Heart right ventricle (tissue), 16 donors: ENCODE measurements around the gene KLK14. TPM values are rescaled to one million over a fixed set of nuclear protein-coding genes. Genes with fewer than 3 reads are reported as not detected.

ENCODE experiments used
- ATAC-seq, 8 donors: fragments of 200-7000 bp; cut with Tn5 transposase; one replicate each; pipeline ENCODE4 v1.9.1; 2020; ENCODE audit warnings: mild to moderate bottlenecking in 8 of 8, moderate library complexity in 8 of 8, moderate number of reproducible peaks in 1 of 8
- DNase-seq, 2 donors: peaks; one replicate each; pipeline ENCODE4 v3.0.0-alpha.2; 2020
- H3K27ac ChIP-seq, 10 donors: fragments of 200-600 bp; sonication (generic) in 2 of 10; one replicate each; pipeline versions ENCODE4 v1.5.0 to v1.8.0; 2020 to 2022; ENCODE audit warnings: mild to moderate bottlenecking in 3 of 10
- H3K27me3 ChIP-seq, 7 donors: fragments of 200-600 bp; one replicate each; pipeline ENCODE4 v1.8.0; 2021 to 2022; ENCODE audit warnings: mild to moderate bottlenecking in 2 of 7
- H3K36me3 ChIP-seq, 9 donors: fragments of 200-600 bp; sonication (generic) in 1 of 9; one replicate each; pipeline versions ENCODE4 v1.5.0 to v1.8.0; 2020 to 2022; ENCODE audit warnings: mild to moderate bottlenecking in 2 of 9
- H3K4me1 ChIP-seq, 9 donors: fragments of 200-600 bp; sonication (generic) in 1 of 9; one replicate each; pipeline versions ENCODE4 v1.5.0 to v1.8.0; 2020 to 2022; ENCODE audit warnings: mild to moderate bottlenecking in 4 of 9
- H3K4me3 ChIP-seq, 10 donors: fragments of 200-600 bp; sonication (generic) in 2 of 10; one replicate each; pipeline versions ENCODE4 v1.5.0 to v1.8.0; 2020 to 2022; ENCODE audit warnings: mild to moderate bottlenecking in 7 of 10, moderate library complexity in 2 of 10
- H3K9me3 ChIP-seq, 11 donors: fragments of 200-600 bp in 10 of 11; sonication (generic) in 2 of 11; one replicate each; pipeline versions ENCODE4 v1.5.0 to v1.8.0; 2013 to 2022; ENCODE audit warnings: mild to moderate bottlenecking in 2 of 11, control low read depth in 1 of 11, moderate library complexity in 1 of 11
- WGBS, 2 donors: extraction: QIAGEN DNeasy Blood & Tissue Kit; methylation state at CpG; one replicate each; pipeline ENCODE4 v1.1.7; 2013; ENCODE audit warnings: inconsistent platforms in 1 of 2; 5-methylcytosine and 5-hydroxymethylcytosine counted together
- intact Hi-C, 10 donors: fragments of 100-400 bp; cut with DNase I; formaldehyde crosslinking; loops; one replicate each; pipeline versions ENCODE4 v1.11.1 to v1.14.2; 2022
- polyA plus RNA-seq, 2 donors: library from polyadenylated mRNA; stranded (reverse); fragments of 200-250 nt; gene quantifications; one replicate each; pipeline ENCODE4 v1.2.3, GENCODE V29; 2013
- total RNA-seq, 10 donors: library from RNA; stranded (reverse); fragmentation: NEBNext Ultra II Directional in 3 of 10; extraction: Animal tissue kit (Norgen Biotek cat#: 25700) in 3 of 10; gene quantifications; one replicate each; pipeline versions ENCODE4 v1.2.1 to v1.2.4, GENCODE V29; 2021 to 2023
- TF ChIP-seq, protein P1 (sequence below), 9 donors: fragments of 200-600 bp; sonication (generic) in 2 of 9; IDR thresholded peaks; one replicate each; pipeline versions ENCODE4 v1.5.0 to v1.8.0; 2021 to 2022; ENCODE audit warnings: antibody characterized with exemption in 9 of 9, mild to moderate bottlenecking in 5 of 9, moderate library complexity in 1 of 9
- donor health status: Arrhythmogenic right ventricular cardiomyopathy.
- donor health status: ischemic (EF 13 %, LVEDD 7.1; RV severe dilation, severe dysfunction).
- donor health status: healthy with polysubstance abuse.
- donor health status: DM: no; HTN: yes; CAD: no.
- donor health status: DM: no; HTN: no; CAD: no.
- donor health status: ischemic (EF 25% LVEDD 6.9; RV normal size, moderate dysfunction).
- donor health status: ischemic (EF 25% LVEDD 5.7; RV mildly dilated, moderate dysfunction).
- donor health status: healthy.
- donor health status: DM: yes; HTN: yes; CAD: no.
- donor health status: Ischemic cardiomyopathy.
- donor health status: ischemic (EF 35%, LVEDD 5.7; RV mildly dilated, moderate dysfunction).
- donor health status: nonischemic (EF 11% LVEDD 7.7; RV severe dilation, severe dysfunction).
- donor health status: DM: yes; HTN: yes; CAD: no.
- donor health status: PGD.
- donor health status: ischemic (EF 29% LVEDD 5.4; RV normal size, mild dysfunction).
- donor health status: nonischemic (EF 23%, LVEDD 6.1; RV moderate dilation, normal function).

KLK14 gene
- total and polyA plus RNA-seq, 12 donors: 0.20 to 1.2 (median 0.48) TPM; not detected in 4

- Histone ChIP-seq H3K27me3 (peaks cover 0 to 12% (median 0%) of the 10 kb centered on the region in 7 donors), H3K36me3 (no peaks in the 10 kb centered on the region), H3K4me1 (peaks cover 0 to 7% (median 3%) of the 10 kb centered on the region in 9 donors), H3K9me3 (peaks cover 0 to 17% (median 6%) of the 10 kb centered on the region in 11 donors), H3K4me3 (no peak overlapping the region), H3K27ac (no peak overlapping the region)
- 73 to 80% methylated on average over 6 of the region's 6 CpGs for WGBS, 2 donors
- ATAC-seq (no peak), DNase-seq (no peak)
- intact Hi-C loops: loop anchor here in 1 of 10 donors (10.0 kb wide), 1 partner anchor 1243 kb away; no protein-coding TSS in a partner anchor
- TF ChIP-seq, protein P1, sequence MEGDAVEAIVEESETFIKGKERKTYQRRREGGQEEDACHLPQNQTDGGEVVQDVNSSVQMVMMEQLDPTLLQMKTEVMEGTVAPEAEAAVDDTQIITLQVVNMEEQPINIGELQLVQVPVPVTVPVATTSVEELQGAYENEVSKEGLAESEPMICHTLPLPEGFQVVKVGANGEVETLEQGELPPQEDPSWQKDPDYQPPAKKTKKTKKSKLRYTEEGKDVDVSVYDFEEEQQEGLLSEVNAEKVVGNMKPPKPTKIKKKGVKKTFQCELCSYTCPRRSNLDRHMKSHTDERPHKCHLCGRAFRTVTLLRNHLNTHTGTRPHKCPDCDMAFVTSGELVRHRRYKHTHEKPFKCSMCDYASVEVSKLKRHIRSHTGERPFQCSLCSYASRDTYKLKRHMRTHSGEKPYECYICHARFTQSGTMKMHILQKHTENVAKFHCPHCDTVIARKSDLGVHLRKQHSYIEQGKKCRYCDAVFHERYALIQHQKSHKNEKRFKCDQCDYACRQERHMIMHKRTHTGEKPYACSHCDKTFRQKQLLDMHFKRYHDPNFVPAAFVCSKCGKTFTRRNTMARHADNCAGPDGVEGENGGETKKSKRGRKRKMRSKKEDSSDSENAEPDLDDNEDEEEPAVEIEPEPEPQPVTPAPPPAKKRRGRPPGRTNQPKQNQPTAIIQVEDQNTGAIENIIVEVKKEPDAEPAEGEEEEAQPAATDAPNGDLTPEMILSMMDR (IDR thresholded peaks at IDR 0.05): no peak
These were observed 4.6 kb downstream of the KLK14 start for GRCh38 chr19:51078104-51078503.

DNA sequence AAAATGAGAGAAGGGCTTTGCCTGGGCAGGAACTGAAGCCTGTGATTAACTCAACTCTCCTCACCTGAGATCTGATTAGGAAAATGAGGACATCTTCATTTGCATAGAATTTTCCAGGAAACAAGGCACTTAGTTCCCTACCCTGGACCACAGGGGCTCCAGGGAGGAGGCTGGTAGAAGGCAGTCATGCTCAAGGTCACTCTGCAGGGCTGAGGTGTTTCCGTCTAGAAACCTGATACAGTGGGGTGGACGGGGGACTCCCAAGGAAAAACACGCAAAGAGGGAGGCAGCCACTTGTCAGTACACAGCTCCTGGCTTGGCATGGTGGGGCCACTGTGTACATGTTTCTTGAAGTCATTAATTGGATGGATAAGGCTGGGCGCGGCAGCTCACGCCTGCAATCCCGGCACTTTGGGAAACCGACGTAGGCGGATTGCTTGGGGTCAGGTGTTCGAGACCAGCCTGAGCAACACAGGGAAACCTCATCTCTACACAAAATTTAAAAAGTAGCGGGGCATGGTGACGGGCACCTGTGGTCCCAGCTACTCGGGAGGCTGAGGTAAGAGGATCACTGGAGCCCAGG is 6.0 kb downstream of the KLK14 start:
- intact Hi-C loops: loop anchor here in 1 of 10 donors (10.0 kb wide), 1 partner anchor 1242 kb away; no protein-coding TSS in a partner anchor
- 83 to 84% methylated on average over 14 of the region's 14 CpGs for WGBS, 2 donors

DNA sequence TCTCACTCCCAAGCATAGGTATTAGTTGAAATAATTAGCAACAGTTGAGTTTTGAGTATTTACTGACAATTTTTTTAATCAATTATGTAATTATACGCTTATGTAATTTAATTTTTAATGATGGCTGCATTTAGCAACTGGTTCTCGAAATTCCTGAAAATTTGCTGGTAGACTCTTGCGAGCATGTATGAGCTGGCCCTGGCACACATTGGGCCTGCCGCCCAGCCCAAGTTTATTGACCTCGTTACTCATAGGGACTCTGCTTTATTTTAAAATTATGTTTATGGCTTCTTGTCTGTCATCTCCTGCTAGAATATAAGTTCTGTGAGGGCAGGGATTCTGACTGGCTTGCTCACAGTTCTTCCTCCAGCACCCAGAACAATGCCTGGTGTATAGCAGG is 6.7 kb downstream of the KLK14 start:
- ATAC-seq (no peak), DNase-seq (no peak)
- intact Hi-C loops: loop anchor here in 1 of 10 donors (10.0 kb wide), 1 partner anchor 1241 kb away; no protein-coding TSS in a partner anchor
- Histone ChIP-seq H3K9me3 (peaks cover 0 to 19% (median 6%) of the 10 kb centered on the region in 11 donors), H3K36me3 (no peaks in the 10 kb centered on the region), H3K27me3 (peaks cover 0 to 8% (median 0%) of the 10 kb centered on the region in 7 donors), H3K27ac (no peak overlapping the region), H3K4me1 (peaks cover 0 to 7% (median 3%) of the 10 kb centered on the region in 9 donors), H3K4me3 (no peak overlapping the region)
- 86 to 93% methylated on average over 5 of the region's 5 CpGs for WGBS, 2 donors
- TF ChIP-seq, protein P1 (IDR thresholded peaks at IDR 0.05): no peak

More for the DNA sequence above, 6.0 kb downstream of the KLK14 start:
- H3K27ac ChIP-seq: no peak overlapping the region
- H3K4me3 ChIP-seq: no peak overlapping the region
- no peaks in the 10 kb centered on the region for H3K36me3 ChIP-seq
- H3K4me1 ChIP-seq: peaks cover 0 to 7% (median 3%) of the 10 kb centered on the region in 9 donors
- DNase-seq (no peak), ATAC-seq (no peak)
- peaks cover 0 to 8% (median 0%) of the 10 kb centered on the region in 7 donors for H3K27me3 ChIP-seq
- H3K9me3 ChIP-seq: peaks cover 0 to 19% (median 6%) of the 10 kb centered on the region in 11 donors
- TF ChIP-seq, protein P1 (IDR thresholded peaks at IDR 0.05): no peak

GRCh38 chr19:51071095-51071405 is 11.6 kb downstream of the KLK14 start:
- peaks cover 0 to 19% (median 6%) of the 10 kb centered on the region in 11 donors for H3K9me3 ChIP-seq
- WGBS, 2 donors: 66 to 72% methylated on average over 4 of the region's 4 CpGs
- no peak overlapping the region for H3K4me3 ChIP-seq
- TF ChIP-seq, protein P1 (IDR thresholded peaks at IDR 0.05): no peak
- peaks cover 0 to under 1% (median 0%) of the 10 kb centered on the region in 9 donors for H3K4me1 ChIP-seq
- H3K36me3 ChIP-seq: no peaks in the 10 kb centered on the region
- intact Hi-C loops: loop anchor here in 1 of 10 donors (10.0 kb wide), 1 partner anchor 1236 kb away; no protein-coding TSS in a partner anchor
- ATAC-seq: no peak
- DNase-seq: no peak
- H3K27me3 ChIP-seq: peaks cover 0 to 6% (median 0%) of the 10 kb centered on the region in 7 donors
- no peak overlapping the region for H3K27ac ChIP-seq
